Stimulated activated CD8-positive, alpha-beta memory T cell treated with anti-CD3 and anti-CD28 coated beads, Interleukin-12 subunit alpha, Interleukin-12 subunit beta, amount 100 ng/mL, for 24 hours (primary cell): ENCODE data around the gene ZNF462.

ENCODE experiments used
- DNase-seq: peaks from one replicate; pipeline ENCODE4 v3.0.0-alpha.2; 2020; ENCODE audit errors: extremely low read depth

ZNF462 gene

GRCh38 chr9:106861640-106862109, 1.3 kb upstream of the ZNF462 start:
- no peak for DNase-seq

GRCh38 chr9:106862110-106862820, 701 bp upstream of the ZNF462 start:
- no peak for DNase-seq

- DNase-seq, result no peak
Measured at GRCh38 chr9:106864373-106865143, 1.6 kb downstream of the ZNF462 start.

- DNase-seq, result no peak
Measured at GRCh38 chr9:106866243-106866642, 3.3 kb downstream of the ZNF462 start.

GRCh38 chr9:106867286-106867685, 4.3 kb downstream of the ZNF462 start:
- DNase-seq, result no peak

- DNase-seq, result no peak
Measured at GRCh38 chr9:106868087-106868486, 5.1 kb downstream of the ZNF462 start.

GRCh38 chr9:106868565-106868964, 5.6 kb downstream of the ZNF462 start:
- no peak for DNase-seq

- DNase-seq, result no peak
Measured at GRCh38 chr9:106869028-106869427, 6.1 kb downstream of the ZNF462 start.

GRCh38 chr9:106869458-106869857, 6.5 kb downstream of the ZNF462 start:
- no peak for DNase-seq

- DNase-seq, result no peak
Measured at GRCh38 chr9:106872641-106873040, 9.7 kb downstream of the ZNF462 start.

- no peak for DNase-seq
Measured at GRCh38 chr9:106874031-106874430, 11.1 kb downstream of the ZNF462 start.

- DNase-seq, result no peak
Measured at GRCh38 chr9:106874652-106875051, 11.7 kb downstream of the ZNF462 start.

- DNase-seq, result no peak
Measured at GRCh38 chr9:106875529-106875928, 12.6 kb downstream of the ZNF462 start.

- no peak for DNase-seq
Measured at GRCh38 chr9:106877345-106877744, 14.4 kb downstream of the ZNF462 start.

- DNase-seq, result no peak
Measured at GRCh38 chr9:106878081-106878837, 15.3 kb downstream of the ZNF462 start.

GRCh38 chr9:106878934-106879333, 16.0 kb downstream of the ZNF462 start:
- no peak for DNase-seq

- DNase-seq, result no peak
Measured at GRCh38 chr9:106879439-106879882, 16.5 kb downstream of the ZNF462 start.

GRCh38 chr9:106880081-106880480, 17.1 kb downstream of the ZNF462 start:
- DNase-seq, result no peak

GRCh38 chr9:106880863-106881262, 17.9 kb downstream of the ZNF462 start:
- no peak for DNase-seq

- DNase-seq, result no peak
Measured at GRCh38 chr9:106883030-106883429, 20.1 kb downstream of the ZNF462 start.

GRCh38 chr9:106883626-106884190, 20.7 kb downstream of the ZNF462 start:
- DNase-seq, result no peak

- no peak for DNase-seq
Measured at GRCh38 chr9:106885451-106885850, 22.5 kb downstream of the ZNF462 start.
